Adrenal gland (tissue), 5 donors: ENCODE results near the gene TMEM167B.

Experiments used
- CTCF ChIP-seq, 6 experiments: fragments of 450-650 bp in 4 of 6; fragments of 200-600 bp in 2 of 6; sonication (generic) in 1 of 6; IDR thresholded peaks; 1 replicate in 5 of 6; 2 replicates in 1 of 6; pipeline versions ENCODE4 v1.5.1 to v1.8.0; 2016 to 2021; ENCODE audit warnings: antibody characterized with exemption in 6 of 6, mild to moderate bottlenecking in 2 of 6, moderate library complexity in 1 of 6
- POLR2A ChIP-seq, 2 donors: fragments of 450-650 bp; IDR thresholded peaks; one replicate each; pipeline ENCODE4 v1.6.1; 2017; ENCODE audit warnings: antibody characterized with exemption in 2 of 2, mild to moderate bottlenecking in 2 of 2, moderate library complexity in 1 of 2
- donor health status: DM: no; HTN: no; CAD: no.

- TF ChIP-seq POLR2A (IDR thresholded peaks at IDR 0.05) (no peak), CTCF (IDR thresholded peaks at IDR 0.05) (no peak)
Measured at GRCh38 chr1:109133002-109133706, 42.6 kb downstream of the TMEM167B start.
